HG02970 (cell line): Measurements from ENCODE around the gene TRAPPC4.
"Not testable (repeated sequence)": the region's sequence is repeated elsewhere in the genome, so short reads cannot be mapped to it uniquely, and the experiment has no call there.

Experiments used
- ATAC-seq: cut with Tn5 transposase; IDR thresholded peaks from one replicate; pipeline ENCODE4 v1.9.1; 2021; ENCODE audit warnings: mild to moderate bottlenecking, moderate library complexity, moderate number of reproducible peaks; ENCODE audit not compliant: unreplicated experiment, low FRiP score

TRAPPC4 gene

DNA sequence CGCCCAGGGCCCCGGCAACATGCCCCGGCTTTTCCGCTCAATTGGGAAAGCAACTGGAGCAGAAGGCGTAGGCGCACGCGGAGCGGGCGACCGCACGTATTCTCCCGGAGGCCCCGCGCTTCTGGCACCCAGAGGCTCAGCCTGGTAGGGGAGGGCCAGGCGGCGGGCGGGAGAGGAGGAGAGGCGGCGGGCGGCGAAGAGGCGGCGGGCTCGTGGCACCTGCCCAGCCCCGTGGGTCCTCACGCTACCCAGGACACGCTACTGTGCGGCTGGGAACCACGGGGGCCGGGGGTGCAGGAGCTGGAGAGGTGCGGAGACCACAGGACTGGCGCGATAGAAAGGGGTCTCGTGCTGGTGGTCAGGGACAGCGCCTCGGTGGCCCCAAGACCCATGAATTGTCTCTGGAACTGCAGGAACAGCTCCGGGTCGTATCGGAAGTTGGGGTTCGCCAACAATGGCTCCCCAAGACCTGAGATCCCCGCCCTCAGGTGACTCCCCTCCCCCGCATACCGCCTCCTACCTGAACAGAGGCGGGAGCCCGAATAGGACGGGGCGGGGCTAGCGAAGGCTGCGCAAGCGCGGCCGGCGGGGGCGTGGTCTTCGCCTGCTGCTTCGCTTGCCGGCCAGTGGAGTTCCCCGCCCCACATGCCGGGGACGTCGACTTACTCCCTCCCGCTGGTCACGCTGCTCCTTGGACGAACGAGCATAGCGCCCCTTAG lies 11.9 kb downstream of the TRAPPC4 start, which contains the start of gene SLC37A4:
Gene SLC37A4 (minus strand): TSS at position 549 of the 719 bp plus-strand sequence.
- ATAC-seq = peak; percentile 87

DNA sequence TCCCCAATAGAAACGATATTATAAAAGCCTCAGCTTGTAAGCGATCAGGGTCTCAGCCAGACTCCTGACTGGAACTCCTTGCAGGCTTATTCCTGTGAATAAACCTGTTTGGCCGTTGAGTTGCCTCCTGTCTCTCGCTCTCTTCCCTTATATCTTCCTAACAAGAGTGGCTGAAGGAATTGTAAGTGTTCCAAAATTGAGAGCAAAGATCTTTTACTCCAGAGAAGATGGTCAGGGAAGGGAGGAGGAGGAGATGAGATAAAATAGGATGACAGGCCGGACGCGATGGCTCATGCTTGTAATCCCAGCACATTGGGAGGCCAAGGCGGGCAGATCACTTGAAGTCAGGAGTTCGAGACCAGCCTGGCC lies 13.3 kb downstream of the TRAPPC4 start:
- no peak for ATAC-seq

DNA sequence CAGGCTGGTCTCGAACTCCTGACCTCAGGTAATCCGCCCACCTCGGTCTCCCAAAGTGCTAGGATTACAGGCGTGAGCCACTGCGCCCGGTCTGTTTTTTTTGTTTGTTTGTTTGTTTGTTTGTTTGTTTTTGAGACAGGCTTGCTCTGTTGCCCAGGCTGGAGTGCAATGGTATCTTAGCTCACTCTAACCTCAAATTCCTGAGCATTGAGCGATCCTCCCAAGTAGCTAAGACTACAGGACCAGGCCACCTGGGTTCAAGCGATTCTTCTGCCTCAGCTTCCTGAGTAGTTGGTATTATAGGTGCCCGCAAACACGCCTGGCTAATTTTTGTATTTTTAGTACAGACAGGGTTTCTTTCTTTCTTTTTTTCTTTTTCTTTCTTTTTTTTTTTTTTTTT lies 14.9 kb downstream of the TRAPPC4 start:
- not testable (repeated sequence) for ATAC-seq

DNA sequence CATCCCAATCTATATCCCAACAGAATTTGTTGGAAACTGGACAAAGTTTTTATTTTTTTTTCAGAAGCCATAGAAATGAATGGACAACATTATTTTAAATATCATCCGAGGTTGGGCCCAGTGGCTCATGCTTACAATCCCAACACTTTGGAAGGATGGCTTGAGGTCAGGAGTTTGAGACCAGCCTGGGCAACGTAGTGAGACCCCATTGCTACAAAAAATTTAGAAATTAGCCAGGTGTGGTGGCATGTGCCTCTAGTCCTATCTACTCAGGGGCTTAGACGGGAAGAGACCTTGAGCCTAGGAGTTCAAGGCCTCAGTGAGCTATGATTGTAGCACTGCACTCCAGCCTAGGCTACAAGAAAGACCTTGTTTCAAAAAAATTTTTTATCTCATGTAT lies 16.2 kb downstream of the TRAPPC4 start:
- no peak for ATAC-seq

DNA sequence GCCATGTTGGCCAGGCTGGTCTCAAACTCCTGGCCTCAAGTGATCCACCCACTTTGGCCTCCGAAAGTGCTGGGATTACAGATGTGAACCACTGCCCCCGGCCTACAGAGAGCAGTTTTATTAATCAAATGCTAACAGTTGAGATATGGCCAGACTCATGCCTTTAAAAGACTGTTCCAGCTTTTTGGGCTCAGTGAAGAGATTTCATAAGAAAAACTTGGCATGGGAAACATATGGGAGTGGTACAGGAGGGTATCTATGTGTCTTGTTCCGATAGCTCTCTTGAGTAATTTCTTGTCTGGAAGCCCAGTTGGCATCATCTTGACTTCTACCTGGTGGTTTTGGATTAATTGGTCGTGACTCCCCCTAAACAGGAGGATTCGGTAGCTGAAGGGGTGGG lies 20.3 kb downstream of the TRAPPC4 start:
- ATAC-seq = no peak

DNA sequence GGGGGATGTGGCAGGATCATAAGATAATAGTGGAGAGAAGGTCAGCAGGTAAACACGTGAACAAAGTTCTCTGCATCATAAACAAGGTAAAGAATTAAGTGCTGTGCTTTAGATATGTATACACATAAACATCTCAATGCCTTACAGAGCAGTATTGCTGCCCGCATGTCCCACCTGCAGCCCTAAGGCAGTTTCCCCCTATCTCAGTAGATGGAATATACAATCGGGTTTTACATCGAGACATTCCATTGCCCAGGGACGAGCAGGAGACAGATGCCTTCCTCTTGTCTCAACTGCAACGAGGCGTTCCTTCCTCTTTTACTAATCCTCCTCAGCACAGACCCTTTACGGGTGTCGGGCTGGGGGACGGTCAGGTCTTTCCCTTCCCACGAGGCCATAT lies 20.9 kb downstream of the TRAPPC4 start:
- ATAC-seq = not testable (repeated sequence)

DNA sequence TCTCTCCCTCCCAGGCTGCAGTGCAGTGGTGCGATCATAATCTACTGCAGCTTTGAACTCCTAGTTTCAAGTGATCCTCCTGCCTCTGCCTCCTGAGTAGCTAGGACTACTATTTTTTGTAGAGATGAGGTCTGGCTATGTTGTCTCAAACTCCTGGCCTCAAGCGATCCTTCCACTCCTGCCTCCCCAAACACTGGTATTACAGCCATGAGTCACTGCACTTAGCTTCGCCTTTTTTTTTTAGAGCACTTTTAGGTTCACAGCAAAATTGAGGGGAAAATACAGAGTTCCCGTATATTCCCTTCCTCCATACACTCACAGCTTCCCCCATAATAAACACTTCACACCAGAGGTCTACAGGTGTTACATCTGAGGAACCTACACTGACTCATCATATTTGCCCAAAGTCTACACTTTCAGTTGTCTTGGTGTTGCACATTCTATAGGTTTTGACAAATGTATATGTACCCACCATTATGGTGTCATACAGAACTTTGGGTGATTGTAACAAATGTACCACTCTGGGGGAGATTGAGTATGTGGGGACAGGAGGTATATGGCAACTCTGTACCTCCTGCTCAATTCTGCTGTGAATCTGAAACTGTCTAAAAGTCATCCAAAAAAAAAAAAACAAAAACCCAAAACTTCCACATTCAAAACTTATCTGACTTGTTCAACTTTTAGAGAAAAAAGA lies 23.4 kb downstream of the TRAPPC4 start:
- no peak for ATAC-seq

DNA sequence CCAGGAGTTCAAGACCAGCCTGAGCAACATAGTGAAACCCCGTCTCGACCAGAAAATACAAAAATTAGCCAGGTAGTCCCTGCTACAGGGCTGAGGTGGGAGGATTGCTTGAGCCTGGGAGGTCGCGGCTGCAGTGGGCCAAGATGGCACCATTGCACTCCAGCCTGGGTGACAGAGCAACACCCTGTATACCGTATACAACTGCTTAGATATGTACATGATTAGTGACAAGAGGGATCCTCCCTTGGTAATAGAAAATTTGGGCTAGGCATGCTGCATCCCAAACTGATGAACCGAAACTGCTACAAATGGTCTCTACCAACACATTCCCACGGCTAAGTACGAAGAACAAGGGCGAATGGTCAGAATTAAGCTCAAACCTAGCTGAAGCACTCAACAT lies 24.4 kb downstream of the TRAPPC4 start:
- no peak for ATAC-seq

DNA sequence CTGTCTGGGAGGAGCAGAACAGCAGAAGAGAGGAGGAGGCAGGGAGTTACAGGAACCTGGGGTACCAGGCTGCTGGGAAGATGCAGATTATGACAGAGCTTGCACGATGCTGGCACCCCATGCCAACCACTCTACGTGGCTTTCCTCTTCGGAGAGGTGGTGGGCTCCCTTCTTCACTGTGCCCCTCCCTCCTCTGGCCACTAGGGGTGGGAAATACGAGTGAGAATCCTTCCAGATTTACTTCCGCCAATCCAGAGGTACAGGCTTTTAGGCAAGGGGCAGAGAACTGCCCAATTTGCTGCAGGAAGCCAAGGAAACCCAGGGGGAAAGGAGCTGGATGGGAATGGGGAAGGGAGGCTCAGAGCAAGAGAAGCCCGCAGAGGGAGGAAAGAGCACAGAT lies 26.1 kb downstream of the TRAPPC4 start:
- no peak for ATAC-seq

DNA sequence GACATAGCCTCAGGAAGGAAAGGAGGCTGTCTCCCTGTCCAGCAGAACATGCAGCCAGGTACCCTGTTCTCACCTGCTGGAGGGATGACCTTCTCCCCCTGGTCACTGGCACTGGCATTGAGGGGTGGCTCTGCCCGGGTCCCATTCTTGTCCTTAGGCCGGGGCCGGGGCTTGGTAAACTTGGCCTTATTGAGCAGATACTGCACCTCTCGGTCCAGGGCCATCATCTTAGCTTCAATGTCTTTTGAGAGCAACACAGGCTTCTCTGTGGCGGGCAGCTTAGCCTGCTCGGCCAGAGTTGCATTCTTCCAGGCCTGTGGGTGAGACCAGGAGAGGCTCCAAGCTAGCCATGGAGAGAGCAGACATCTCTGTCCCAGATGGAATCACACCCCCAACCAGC lies 27.9 kb downstream of the TRAPPC4 start:
- no peak for ATAC-seq

DNA sequence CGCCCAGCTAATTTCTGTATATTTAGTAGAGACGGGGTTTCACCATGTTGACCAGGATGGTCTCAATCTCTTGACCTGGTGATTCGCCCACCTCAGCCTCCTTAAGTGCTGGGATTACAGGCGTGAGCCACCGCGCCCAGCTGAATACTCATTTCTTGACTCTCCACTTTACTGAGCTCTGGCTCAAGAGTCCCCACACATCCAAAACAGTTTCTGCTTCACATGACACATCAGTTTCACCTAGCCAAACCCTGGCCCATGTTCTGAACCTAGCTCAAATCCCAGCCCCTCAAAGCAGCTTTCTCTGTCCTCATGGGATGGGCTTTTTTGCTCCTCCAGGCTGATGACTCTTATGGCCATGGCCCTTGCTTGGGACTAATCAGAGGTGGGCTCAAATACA lies 28.6 kb downstream of the TRAPPC4 start:
- no peak for ATAC-seq

DNA sequence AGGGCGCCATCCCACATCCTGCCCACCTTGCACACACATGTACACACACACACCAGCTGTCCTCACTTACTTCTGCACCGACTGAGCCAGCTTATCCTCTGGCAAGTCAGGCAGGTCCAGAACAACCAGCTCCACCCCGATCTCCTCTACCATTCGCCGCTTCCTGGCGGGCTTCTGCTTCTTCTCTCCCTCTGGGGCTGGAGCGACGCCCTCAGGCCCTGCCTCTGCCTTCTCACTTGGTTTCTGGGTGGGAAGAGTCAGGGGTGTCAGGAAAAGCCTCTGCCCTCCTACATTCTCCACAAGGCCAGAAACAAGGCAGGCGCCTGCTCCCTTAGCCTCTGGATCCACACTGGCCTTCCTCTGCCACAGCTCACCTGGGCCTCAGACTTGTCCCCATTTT lies 30.1 kb downstream of the TRAPPC4 start:
- no peak for ATAC-seq

DNA sequence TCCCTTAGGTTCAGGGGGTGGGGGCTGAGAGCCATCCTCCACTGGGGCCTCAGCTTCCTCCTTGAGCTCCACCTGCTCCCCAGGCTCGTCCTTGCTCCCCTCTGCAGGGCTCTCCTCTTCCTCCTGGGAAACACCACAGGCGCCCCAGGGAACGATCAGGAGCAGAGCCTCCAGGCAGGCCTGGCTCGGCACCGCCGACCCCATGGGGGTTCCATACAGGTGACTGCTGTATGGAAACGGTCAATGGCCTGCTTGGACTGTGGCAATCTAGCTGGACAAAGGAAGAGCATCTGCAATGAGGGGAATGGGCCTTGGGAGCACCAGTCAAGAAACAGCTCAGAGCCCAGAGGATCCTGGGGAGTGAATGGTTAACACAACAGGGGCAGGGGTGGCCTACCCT lies 30.5 kb downstream of the TRAPPC4 start:
- no peak for ATAC-seq

DNA sequence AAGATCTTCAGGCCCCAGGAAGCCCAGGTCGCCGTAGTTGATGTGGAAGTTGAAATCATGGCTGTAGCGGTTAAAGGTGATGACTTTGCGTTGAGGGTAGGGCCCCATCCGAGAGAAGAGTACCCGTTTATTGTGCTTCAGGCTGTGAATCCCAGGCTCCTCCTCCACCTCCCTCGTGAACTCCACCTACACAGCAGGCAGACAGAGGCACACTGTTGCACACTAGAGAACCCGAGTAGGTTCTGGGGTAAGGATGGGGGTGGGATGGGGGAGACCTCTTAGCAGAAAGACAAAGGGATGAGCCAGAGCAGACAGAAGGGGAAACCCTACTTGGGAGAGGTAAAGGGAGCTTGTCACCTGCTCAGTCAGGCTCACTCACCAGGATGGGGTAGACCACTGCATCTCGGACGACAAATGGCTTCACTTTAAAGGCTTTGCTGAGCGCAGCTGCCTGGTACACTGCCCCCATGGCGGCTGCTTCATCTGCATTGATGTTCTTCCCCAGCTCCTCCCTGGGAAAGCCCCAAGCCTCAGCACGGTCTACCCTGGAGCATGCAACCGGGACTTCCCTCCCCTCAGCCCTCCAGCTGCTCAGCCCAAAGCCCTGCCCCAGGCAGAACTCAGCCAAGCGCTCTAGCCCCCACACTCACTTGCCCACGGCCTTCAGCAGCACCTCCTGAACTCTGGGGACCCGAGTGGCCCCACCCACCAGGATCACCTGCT lies 33.0 kb downstream of the TRAPPC4 start:
- ATAC-seq = no peak

DNA sequence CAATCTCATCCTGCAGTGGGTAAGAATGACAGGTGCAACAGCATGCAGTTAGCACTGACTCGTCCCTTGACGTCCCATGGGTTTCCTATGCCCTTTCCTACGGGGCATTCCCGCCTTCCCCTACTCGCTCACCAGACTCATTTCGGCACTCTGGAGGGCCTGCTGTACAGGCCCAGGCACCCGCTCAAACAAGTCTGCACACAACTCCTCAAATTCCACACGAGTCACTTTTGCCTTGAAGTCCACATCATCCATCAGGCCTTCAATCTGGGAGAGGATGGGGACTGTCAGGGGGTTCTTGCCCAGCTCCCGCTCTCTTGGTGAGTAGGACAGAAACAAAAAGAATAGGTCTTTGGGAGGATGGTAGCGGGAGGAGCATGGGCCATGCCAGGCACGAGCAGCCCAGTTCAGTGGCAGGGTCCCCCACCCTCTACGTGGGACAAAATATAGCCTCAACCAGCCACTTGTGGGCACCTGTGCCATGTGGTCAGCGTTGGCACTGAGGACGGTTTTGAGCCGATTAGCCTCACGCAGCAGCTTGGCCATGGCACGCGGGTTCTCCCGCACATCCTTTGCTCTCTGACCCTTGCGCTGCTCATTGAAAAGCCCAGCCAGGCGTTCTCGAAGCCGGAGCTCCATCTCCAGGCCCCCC lies 33.7 kb downstream of the TRAPPC4 start:
- no peak for ATAC-seq

DNA sequence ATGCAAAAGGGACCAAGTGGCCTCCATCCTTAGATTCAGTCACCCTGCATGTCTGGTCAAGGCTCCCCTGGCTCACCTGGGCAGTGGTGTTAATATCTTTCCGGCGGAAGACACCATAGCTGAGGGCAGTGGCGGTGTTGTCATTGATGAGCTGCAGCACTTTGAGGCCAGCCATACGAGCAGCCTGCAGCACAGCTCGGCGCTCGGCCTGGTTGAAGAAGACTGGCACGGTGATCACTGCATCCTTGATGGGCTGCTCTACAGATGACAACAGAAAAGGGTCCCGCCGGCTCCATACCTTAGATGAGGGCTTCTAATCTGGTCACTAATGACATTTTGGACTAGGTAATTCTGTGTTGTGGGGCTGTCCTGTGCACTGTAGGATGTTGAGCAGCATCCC lies 35.9 kb downstream of the TRAPPC4 start:
- no peak for ATAC-seq

DNA sequence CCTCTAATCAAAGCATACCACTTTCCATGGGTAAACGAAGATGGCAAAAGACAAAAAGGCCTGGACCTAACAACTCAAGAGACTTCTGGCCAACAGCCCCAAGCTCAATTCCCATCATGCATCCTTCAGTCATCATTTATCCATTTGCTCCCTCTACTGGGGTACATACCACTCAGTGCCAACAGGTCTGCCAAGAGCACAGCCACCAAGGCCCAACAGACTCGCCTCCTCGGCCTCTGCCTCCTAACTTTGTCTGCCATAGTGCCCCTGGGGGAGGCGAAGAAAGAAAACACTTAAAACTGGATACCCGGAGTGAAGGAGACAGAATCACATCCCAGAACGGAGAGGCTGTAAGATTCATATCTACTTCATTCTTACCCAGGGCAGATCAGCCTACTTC lies 37.3 kb downstream of the TRAPPC4 start:
- ATAC-seq = no peak

DNA sequence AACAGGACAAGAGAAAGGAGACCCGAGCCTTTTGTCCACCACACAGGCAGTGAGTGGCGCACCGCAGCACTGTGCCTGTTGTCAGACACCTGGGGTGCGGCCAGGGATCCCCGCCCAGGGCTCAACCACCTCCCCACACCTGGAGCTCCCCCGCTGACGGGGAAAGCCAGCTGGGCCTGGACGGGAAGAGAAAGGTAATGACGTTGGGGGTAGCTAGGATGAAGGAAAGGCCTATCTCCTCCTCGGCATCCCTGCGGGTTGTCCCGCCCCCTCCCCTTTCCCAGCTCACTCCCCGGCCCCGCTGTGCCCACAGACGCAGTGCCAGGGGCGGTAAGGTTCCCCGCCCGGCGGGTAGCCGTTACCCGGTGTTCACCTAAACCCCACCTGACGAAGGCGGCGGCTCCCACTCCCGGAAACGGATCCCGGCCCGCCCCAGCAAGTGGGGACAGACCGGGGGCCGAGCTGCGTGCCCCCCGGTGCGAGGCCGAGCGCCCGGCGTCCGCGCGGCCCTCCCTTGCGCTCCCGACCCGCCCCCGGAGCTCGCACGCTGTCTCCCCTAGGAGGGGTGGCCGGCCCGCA lies 37.9 kb downstream of the TRAPPC4 start:
- ATAC-seq = peak; percentile 9

DNA sequence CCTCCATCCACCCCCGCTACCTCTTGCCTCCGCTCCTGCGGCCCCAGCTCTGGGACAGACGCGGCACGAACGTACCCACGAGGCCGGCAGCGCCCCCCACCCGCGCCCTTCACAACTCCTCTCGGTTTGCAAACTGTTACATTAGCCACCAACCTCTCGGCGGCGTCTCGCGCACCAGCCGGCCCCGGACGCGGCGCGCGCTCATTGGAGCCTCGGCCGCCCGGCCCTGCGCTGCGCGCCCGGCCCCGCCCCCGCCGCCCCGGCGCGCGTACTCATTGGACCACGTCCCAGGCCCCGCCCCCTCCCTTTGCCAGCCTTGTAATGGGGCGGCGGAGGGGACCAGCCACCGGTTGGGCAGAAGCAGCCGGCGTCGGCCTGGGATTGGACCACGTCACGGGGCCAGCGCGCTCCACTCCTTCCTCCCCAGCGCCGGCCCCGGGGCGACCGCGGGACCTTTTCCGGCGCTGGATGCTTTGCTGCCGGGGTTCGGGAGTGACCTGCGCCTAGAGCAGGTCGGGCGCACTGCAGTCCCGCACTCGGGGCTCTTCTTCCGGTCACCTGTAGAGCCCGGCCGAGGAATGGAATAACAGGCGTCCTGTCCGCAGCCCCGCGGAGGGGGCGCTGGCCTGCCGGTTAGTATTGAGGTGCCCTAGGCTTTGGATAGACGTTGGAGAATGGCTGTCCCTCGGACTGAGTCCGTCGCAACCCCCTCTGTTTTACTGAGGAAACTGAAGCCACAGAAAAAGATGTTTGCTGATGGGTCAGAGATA lies 38.6 kb downstream of the TRAPPC4 start, which contains the start of gene HYOU1:
Gene HYOU1 (minus strand): TSS at position 206 of the 770 bp plus-strand sequence. CDS start 1,045 bp downstream, outside the sequence.
- ATAC-seq = peak; percentile 89

DNA sequence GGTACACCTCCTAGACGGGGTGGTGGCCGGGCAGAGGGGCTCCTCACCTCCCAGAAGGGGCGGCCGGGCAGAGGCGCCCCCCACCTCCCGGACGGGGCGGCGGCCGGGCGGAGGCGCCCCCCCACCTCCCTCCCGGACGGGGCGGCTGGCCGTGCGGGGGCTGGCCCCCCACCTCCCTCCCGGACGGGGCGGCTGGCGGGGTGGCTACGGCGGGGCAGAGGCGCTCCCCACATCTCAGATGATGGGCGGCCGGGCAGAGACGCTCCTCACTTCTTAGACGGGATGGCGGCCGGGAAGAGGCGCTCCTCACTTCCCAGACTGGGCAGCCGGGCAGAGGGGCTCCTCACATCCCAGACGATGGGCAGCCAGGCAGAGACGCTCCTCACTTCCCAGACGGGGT lies 40.6 kb downstream of the TRAPPC4 start:
- not testable (repeated sequence) for ATAC-seq
